HG03558 (cell line): Measurements from ENCODE around the gene JDP2.

Experiments used
- ATAC-seq: cut with Tn5 transposase; IDR thresholded peaks from one replicate; pipeline ENCODE4 v1.9.1; 2021; ENCODE audit warnings: moderate number of reproducible peaks; ENCODE audit not compliant: unreplicated experiment; ENCODE audit errors: extremely low read depth

Gene JDP2

DNA sequence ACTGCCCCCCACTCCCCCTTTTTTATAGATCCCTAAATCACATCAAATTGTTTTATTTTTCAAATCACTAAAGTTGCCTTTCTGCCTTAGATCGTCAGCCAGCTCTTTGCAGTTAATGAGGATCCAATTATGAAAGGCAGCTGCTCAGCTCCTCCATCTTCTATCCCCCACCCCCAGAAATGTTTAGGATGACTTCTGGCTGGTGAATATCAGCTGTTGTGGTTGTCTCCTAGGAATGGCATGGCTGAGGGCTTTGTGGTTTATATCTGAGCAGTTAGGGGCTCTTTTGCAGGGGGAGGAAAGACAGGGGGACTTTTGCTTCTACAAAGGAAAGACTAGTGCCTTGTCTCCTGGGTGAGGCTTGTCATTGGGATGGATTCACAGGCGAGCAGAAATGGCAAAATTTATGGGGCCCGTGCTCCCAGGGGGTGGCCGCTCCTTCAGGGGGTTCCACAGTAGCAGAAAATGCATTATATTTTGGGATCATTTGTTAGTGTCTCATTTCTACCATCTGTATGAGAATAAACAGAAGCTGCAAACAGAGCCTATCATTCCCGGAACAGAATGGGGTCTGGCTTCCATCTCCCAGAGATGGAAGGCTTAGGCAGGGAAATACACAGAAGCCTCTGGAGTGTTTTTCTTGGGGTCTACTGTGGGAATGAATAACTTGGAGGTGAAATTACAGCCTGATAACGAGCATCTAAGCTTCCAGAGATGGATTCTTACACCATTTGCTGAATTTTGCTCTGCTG is 6.5 kb downstream of the JDP2 start:
- no peak for ATAC-seq

DNA sequence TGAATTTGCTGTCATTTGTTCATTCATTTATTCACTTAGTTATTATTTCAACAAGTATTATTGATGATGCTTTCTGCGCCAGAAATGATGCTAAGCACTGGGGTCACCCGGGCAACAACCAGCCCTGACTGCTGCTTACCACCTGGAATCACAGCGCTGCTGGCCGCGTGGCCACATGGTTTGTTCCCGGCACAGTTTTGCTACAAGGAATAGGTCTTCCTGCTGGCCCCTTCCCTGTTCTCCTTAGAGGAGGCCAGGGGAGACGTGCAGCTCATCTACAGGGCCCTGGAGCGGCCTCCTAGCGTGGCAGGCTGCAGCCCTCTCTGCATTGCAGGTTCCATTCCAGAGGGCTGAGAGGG is 7.0 kb downstream of the JDP2 start:
- ATAC-seq = no peak

DNA sequence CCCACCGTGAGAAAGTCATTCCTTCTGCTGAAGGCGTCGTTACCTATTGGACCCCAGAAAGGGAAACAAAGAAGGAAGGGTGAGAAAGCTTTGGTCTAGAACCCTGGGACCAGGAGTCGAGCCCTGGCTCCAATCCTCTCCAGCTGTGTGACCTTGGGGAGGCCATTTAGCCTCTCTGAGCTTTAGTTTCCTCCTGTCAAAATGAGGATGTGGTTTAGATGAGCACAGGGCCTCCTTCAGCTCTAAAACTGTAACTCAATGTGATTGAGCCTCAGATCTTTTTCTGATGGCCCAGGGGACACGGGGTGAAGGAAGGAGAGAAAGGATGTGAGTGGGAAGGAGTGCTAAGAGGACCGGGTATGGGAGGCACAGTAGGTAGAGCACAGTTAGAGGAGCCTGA is 7.7 kb downstream of the JDP2 start:
- no peak for ATAC-seq

DNA sequence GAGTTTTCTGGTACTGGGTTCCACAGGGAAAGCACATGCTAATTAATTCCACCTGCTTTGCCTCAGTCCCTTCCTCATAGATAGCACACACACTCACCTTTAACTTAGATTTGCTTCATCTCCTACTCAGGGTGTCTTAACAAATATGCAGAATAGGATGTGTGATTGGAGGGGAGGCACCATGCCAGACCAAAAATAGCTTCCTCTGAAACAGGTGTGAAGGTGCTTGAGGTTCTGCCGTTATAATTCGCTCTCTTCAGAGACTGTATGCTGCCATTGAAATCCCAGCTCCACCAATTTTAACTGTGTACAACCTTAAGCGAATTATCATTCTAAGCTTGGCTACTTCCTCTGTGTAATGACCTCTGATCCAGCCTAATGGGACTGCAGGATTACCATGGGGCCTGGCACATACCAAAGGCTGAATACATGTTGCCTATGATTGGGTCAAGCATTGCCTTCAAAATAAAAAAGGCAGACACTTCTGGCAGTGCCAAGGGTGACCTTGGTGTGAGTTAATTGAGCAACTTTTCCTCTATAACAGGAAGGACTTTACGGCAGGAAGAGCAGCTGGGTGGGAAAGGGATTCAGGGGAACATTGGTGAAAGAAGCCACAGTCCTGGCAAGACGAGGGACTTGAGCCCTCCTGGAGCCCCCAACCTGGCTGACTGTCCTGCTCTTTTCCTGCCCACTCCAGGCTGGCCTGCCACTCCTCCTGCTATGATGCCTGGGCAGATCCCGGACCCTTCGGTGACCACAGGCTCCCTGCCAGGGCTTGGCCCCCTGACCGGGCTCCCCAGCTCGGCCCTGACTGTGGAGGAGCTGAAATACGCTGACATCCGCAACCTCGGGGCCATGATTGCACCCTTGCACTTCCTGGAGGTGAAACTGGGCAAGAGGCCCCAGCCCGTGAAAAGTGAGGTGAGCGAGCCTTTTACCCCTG is 9.7 kb downstream of the JDP2 start:
- no peak for ATAC-seq

DNA sequence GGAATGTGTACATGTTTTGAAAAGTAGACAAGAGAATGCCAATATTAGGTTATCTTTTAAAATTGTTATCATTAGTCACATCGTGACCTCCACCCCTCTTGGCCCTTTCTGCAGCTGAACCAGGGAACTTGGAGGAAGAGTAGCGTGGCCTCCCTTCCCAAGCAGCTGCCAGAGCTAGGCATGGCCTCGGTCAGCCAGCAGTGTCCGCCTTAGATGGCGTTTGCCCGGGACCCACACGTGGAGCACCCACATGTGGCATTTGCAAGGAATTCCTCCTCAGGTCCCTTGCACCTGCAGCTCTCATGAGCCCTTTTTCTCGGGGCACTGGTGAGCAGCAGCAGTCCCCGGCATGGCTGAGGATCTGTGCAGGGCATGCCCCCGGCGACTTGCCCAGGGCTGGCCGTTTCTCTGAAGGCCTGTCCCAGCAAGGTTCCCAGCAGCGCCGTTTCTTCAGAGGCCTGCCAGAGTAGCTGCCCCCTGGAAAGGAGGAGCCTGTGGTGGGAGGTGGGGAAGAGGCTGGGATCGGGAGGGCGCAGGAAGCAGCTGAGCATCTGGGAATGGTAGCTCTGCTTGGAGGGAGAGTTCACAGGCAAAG is 10.8 kb downstream of the JDP2 start:
- ATAC-seq = no peak

DNA sequence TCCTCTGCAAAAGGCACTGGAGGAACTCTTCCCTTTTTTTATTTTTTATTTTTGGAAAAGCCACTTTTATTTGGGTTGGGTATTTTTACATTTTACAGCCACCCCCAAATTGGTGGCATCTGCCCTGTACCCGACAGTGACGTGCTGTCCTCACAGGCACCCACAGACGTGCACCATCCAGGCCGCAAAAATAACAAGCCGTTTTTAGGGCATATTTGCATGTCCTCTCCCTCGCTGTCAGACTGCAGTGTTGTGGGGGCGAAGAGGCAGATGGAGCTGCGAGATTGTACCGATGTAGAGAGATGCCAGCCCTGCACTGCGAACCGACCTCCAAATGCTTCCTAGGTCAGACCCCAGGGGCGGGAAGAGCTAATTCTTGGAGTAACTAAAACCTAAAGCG is 12.2 kb downstream of the JDP2 start:
- ATAC-seq = no peak

DNA sequence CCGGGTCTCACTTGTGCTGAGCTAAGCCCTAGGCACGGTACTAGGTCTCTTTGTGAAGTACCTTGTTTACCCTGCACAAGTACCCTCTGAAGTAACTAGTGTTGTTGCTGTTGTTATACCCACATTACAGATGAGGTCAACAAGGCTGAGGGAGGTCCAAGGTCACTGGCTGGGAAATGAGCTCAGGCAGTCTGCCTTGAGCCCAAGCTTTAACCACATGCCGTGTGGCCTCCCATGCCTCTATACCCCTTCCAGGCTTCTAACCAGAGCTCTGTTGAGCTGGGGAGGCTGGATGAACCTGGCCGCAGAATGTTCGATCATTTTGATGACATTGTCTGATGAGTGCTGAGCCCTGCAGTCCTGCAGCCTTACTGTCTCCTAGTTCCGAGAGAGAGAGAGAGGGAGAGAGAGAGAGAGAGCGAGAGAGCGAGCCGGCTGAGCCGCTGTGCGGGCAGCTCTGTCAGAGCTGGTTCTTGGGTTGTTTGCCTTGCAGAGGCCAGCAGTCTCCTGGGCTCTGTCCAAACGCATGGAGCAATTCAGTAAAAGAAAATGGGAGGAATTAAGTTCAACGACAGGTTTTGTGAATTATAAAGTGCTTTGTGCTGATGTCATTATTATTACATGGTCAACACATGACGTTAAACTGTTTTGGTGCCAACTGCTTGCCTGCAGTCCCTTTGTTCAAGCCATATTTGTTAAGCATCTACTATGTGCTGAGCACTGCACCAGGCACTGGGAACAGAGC is 13.1 kb downstream of the JDP2 start:
- no peak for ATAC-seq

DNA sequence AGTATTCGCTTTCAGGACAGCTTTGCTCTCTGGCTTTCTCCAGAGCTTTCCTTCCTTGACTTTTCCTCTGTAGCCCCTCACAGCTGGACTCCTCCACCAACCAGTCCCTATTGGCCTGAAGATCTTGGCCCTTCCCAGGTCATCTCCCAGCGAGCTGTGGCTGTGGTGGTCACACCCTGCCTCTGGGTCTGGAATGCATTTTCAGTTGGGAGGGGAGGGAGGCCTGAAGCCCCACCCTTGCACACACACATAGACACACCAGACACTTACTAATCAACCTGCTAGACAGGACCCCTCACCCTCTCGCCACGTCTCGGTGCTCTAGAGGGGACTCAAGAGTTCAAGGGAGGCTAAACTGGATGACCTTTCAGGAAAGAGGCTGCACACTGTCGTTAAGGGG is 13.9 kb downstream of the JDP2 start:
- ATAC-seq = no peak

DNA sequence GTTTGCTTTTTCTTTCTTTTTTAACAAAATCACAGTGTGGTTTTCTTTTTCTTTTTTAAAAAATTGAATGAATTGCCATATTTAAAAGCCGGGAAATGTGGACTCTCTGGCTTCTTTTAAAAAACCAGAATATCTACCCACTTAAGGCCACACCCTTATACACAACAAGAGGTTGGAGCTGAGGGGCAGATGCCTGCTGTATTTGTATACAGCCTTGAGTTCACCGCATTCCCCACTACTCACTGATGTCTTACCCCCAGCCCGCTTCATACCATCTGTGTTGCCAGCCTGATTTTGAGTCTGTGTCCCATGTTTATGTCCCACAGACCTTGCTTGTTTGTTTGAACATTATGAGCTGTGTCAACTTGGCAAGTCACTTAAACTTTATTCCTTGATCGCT is 14.3 kb downstream of the JDP2 start:
- ATAC-seq = no peak

DNA sequence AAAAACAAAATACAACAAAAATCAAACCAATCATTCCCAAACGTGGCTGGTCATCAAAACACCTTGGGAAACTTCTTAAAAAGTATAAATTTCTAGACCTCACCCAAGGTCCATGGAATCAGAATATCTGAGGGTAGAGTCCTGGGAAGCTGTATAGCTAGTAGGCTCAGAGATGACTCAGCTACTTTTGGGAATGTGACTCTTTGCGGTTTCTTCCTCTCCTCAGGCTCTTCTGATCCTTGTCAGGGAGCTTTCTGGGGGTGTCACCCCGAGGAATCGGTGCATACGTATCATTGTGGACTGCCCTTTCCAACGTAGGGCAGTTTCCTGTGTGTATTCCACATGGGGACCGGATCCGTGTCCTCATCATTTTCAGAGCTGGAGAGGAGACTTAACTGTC is 14.8 kb downstream of the JDP2 start:
- ATAC-seq = no peak

DNA sequence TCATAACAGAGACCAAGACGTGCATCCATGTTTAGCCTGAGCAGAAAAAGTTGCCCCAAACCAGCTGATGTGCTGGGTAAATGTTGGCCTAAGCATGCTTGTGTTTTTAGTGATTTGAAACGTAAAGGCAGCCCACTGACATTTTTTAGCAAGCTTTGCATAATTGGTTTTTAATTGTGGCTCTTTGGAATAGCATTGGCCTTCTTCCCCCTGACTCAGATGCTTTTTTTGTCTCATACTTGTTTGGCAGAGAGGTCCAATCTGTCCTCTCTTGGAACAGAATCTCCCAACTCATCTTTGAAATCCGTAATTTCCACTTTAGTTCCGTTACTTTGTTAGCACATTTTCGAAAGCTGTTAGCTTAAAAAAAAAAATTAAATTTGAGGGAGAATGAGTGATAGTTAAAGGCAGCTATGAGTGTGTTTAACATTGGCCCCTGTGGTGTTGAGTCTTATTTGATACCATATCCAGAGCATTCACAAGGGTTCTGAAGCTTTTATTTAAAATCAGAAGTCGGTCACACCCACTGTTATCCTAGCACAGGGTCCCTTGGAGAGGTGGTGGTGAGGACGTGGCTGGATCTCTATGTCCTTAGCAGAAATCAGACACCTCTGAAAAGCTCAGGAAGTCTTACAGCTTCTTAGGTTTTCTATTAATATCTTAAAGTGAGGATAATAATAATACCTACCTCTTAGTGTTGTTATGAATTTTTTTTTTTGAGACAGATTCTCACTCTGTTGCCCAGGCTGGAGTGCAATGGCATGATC is 15.6 kb downstream of the JDP2 start:
- no peak for ATAC-seq

DNA sequence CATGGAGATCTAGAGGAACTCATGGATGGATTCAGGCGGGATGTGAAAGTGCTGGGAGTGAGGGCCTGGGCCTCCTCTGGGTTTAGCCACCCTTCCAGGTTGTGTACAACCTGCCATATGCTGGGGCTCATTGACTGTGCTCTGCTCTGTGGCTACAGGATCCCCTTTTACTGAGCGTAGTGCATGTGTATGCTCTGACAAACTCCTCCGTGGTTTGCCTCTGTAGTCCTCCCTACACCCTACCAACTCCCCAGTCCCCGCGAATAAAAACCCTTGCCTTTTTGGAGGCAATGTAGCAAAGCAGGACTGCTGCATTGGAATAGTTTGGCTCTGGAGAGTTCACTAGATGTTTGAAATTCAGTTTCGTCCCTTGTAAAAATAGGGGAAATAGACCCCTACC is 17.4 kb downstream of the JDP2 start:
- no peak for ATAC-seq

DNA sequence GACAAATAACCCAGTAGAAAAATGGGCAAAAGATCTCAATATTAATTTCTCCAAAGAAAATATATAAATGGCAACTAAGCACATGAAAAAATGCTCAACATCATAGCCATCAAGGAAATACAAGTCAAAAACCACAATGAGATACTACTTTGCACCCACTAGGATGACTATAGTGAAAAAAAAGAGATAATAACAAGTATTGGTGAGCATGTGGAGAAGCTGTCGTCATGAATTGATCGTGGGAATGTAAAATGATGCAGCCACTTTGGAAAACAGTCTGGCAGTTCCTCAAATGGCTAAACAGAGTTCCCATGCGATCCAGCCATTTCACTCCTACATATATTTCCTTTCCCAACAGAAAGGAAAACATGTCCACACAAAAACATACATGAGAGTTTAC is 18.1 kb downstream of the JDP2 start:
- ATAC-seq = no peak

DNA sequence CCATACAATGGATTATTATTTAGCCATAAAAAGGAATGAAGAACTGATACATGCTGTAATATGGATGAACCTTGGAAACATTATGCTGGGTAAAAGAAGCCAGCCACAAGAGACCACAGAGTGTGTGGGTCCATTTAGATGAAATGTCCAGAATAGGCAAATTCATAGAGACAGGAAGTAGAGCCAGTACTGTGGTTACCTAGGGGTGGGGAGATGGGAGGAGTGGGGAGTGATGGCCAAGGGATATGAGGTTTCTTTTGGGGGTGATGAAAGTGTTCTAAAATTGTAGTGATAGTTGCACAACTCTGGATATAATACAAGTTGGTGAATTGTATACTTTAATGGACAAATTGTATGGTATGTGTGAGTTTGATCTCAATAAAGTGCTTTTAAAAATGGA is 18.6 kb downstream of the JDP2 start:
- no peak for ATAC-seq

DNA sequence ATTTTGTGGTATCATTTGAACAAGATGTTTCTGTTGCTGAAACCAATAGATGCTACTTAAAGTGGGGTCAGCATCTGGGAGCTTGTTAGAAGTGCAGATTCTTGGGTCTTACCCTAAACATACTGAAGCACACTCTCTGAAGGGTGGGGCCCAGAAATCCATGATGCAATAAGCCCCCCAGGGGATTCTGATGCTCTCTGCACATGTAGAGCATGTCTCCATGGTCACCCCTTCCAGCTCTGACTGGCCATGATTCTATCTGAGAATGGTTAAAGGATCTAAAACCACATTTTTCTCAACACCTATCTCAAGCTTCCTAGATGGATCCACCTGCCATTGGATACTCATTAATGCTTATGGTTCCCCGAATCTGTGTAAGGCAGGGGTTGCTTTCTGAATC is 20.4 kb downstream of the JDP2 start:
- no peak for ATAC-seq

DNA sequence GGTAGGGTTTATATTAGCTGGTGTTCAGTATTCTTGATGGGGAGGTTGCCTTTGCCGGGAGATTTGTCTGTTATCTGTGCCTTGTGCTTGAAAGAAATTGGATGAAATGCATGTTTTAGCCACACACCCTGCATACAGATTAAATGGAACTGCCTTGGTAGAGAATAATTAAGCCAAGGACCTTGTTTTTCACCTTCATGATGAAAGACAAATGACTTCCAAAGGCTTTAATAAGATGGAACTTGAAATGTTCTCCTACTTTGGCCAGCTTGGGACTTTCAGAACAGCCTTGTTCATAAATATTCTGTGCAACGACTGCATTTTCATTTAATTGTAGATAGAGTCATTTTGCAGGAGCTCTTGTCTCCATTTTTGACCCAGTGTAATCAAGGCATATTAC is 21.2 kb downstream of the JDP2 start:
- no peak for ATAC-seq

DNA sequence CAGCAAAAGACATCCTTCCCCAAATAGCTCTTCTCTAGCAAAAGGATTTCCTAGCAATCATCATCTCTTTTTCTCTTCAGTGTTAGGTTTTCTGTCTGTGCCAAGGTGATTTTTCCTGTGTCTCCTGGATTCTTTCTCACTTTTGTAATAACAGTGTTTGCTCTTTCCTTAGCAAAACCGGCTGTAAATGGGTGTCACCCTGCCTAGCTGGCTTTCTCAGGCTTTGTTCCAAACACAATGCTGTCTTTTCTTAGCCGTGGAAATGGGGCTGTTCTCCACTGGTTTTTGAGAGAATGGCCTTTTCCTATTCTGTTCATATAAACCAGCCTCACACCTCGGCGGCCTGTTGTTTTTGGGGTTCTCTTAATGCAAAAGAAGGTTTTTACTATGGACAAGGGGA is 21.9 kb downstream of the JDP2 start:
- ATAC-seq = no peak

DNA sequence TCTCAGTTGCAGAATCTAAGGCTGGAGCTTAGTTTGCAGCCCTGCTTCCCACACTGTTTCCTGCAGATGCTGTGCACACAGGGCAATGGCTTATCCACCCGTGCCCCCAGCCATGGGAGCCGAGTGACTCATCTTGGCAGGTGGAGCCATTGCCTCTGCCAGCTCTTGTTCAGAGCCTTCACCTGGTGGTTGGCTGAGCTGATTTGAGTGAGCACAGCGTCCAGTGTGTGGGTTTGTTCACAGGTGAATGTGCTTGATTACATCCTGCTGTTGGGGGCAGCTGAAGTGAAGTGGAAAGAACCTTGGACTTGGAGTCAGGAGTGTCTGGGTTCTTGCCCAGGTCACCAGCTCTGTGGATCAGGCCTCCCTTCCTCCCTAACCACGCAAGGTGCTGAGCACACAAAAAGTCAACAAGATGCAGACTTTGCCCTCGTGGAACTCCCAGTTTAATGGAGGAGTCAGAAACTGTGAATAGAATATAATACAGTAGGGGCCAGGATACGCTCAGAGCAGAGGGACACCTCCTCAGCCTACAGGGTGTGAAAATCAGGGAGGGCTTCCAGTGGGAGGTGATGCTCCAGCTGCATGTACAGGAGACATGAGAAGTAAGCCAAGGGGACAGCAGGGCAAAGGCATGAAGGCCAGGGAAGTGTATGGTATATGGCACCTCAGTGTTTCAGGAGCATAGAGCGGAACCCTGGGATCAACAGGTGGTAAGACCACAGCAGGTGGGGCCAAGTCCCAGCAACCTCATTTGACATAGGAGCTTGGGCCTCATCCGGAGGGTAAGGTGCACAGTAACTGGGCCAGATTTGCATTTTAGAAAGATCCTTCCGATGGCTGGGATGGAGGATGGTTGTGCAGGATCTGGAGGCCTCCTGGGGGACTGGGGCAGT is 22.8 kb downstream of the JDP2 start:
- no peak for ATAC-seq

DNA sequence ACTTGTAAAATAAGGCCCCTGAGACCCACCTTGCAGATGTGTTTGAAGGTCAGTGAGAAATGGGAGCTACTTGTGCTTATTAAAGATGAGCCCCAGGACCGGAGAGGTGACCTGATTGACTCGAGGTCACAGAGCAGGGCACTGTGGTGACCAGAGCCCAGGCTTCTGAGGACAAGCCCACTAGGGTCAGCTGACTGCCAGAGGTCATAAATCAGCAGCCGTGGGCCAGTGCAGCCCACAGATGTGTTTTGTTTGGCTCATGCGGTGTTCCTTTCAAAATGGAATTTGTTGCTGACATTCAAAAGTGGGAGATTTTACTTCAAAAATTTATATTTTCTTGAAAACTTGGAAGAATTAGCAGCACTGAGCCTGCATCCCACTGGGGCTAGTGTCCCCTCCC is 24.5 kb downstream of the JDP2 start:
- no peak for ATAC-seq
